GM12878 (cell line): ENCODE measurements around the gene TLCD5. TPM values are rescaled to one million over a fixed set of nuclear protein-coding genes. Genes with fewer than 3 reads are reported as not detected.

ENCODE experiments used
- ATAC-seq: fragments of 200-7000 bp; cut with Tn5 transposase; 3 replicates; pipeline ENCODE4 v1.9.1; 2020; ENCODE audit warnings: mild to moderate bottlenecking, moderate library complexity
- BruUV-seq: library from RNA; stranded (reverse); fragments of 400-500 nt; replicated peaks from 2 replicates; lab custom pipeline; 2021; lab: Mats Ljungman, UMichigan
- CTCF ChIA-PET: fragments of 300-600 bp; sonication (Branson Sonifier 250); formaldehyde crosslinking; extraction: SDS; loops from one replicate; lab custom pipeline; 2021; ENCODE audit warnings: inconsistent platforms; lab: Yijun Ruan, JAX
- POLR2A ChIA-PET: fragments of 350-600 bp; formaldehyde crosslinking; extraction: SDS; loops from one replicate; lab custom pipeline; 2021; ENCODE audit warnings: inconsistent platforms; lab: Charles Lee
- RAD21 ChIA-PET: fragments of 300-600 bp; sonication (Branson Sonifier 250); formaldehyde crosslinking; loops from one replicate; lab custom pipeline; 2023; ENCODE audit warnings: antibody characterized with exemption; ENCODE audit not compliant: unreplicated experiment; lab: Charles Lee
- SMC1A ChIA-PET: fragments of 300-600 bp; sonication (Branson Sonifier 250); formaldehyde crosslinking; loops from one replicate; lab custom pipeline; 2023; ENCODE audit not compliant: unreplicated experiment, uncharacterized antibody; lab: Charles Lee
- DNase-seq: peaks from one replicate; pipeline ENCODE4 v3.0.0-alpha.2; 2011; ENCODE audit warnings: low read depth, low spot score
- FAIRE-seq: peaks from 3 replicates; lab custom pipeline; 2011; peaks lifted over from hg19 to GRCh38; lab: Jason Lieb, UNC
- H2AFZ ChIP-seq: 2 replicates; pipeline ENCODE4 v1.6.0; 2011; ENCODE audit warnings: low read depth, low read length, control low read depth; ENCODE audit not compliant: control insufficient read depth
- H3K27ac ChIP-seq: 2 replicates; pipeline ENCODE4 v1.5.1; 2011; ENCODE audit warnings: control low read depth; ENCODE audit not compliant: control insufficient read depth, insufficient read depth
- H3K27me3 ChIP-seq, 2 experiments: replicated peaks in 1 of 2; 2 replicates each; pipeline versions ENCODE4 v1.6.0 to v1.6.1; 2011; ENCODE audit warnings: low read length in 1 of 2; ENCODE audit not compliant: control insufficient read depth in 2 of 2, insufficient read depth in 2 of 2
- H3K36me3 ChIP-seq, 2 experiments: 2 replicates each; pipeline ENCODE4 v1.5.1; 2011; ENCODE audit warnings: low read length in 1 of 2; ENCODE audit not compliant: control insufficient read depth in 2 of 2, insufficient read depth in 2 of 2
- H3K4me1 ChIP-seq: 2 replicates; pipeline ENCODE4 v1.6.1; 2011; ENCODE audit warnings: mild to moderate bottlenecking, low read length, moderate library complexity, mixed read lengths; ENCODE audit not compliant: control insufficient read depth, insufficient read depth
- H3K4me2 ChIP-seq: 2 replicates; pipeline ENCODE4 v1.6.0; 2011; ENCODE audit warnings: control low read depth; ENCODE audit not compliant: control insufficient read depth, insufficient read depth
- H3K4me3 ChIP-seq: fragments of 200-600 bp; sonication (generic); 2 replicates; pipeline ENCODE4 v1.5.1; 2016
- H3K79me2 ChIP-seq: 2 replicates; pipeline ENCODE4 v1.6.0; 2011; ENCODE audit warnings: low read length; ENCODE audit not compliant: control insufficient read depth, insufficient read depth
- H3K9ac ChIP-seq: 2 replicates; pipeline ENCODE4 v1.8.0; 2011; ENCODE audit warnings: low read length, control low read depth, mixed read lengths; ENCODE audit not compliant: control insufficient read depth, insufficient read depth
- H3K9me3 ChIP-seq: replicated peaks from 3 replicates; pipeline ENCODE4 v1.5.1; 2011; ENCODE audit warnings: mild to moderate bottlenecking, low read length; ENCODE audit not compliant: control insufficient read depth, insufficient read depth
- H4K20me1 ChIP-seq: 2 replicates; pipeline ENCODE4 v1.6.0; 2011; ENCODE audit not compliant: control insufficient read depth, insufficient read depth
- HCFC1 ChIP-seq: fragments of 150-350 bp; IDR thresholded peaks from 2 replicates; pipeline ENCODE4 v1.6.1; 2014; ENCODE audit warnings: low read length
- JUNB ChIP-seq: IDR thresholded peaks from 2 replicates; pipeline ENCODE4 v1.6.1; 2016; ENCODE audit warnings: antibody characterized with exemption, mild to moderate bottlenecking
- KAT2A ChIP-seq: conservative IDR thresholded peaks from 2 replicates; pipeline ENCODE4 v1.6.1; 2011; ENCODE audit warnings: low read depth, low read length; ENCODE audit not compliant: control insufficient read depth
- KDM1A ChIP-seq: fragments of 200-600 bp; sonication (generic); IDR thresholded peaks from 2 replicates; pipeline ENCODE4 v1.6.1; 2016; ENCODE audit warnings: borderline replicate concordance
- MTA2 ChIP-seq: fragments of 450-650 bp; IDR thresholded peaks from 2 replicates; pipeline ENCODE4 v1.6.1; 2016; ENCODE audit warnings: low read depth, mild to moderate bottlenecking, moderate library complexity
- SMAD1 ChIP-seq: fragments of 450-650 bp; IDR thresholded peaks from 2 replicates; pipeline ENCODE4 v1.6.1; 2018; ENCODE audit warnings: mild to moderate bottlenecking, low read depth; ENCODE audit not compliant: partially characterized antibody
- SMC3 ChIP-seq: IDR thresholded peaks from 2 replicates; pipeline ENCODE4 v1.6.1; 2011; ENCODE audit warnings: low read length, improper control_type of control experiment, borderline replicate concordance
- SPI1 ChIP-seq: IDR thresholded peaks from 2 replicates; pipeline ENCODE4 v1.6.1; 2011; ENCODE audit warnings: low read depth, mild to moderate bottlenecking, low read length, moderate library complexity, borderline replicate concordance; ENCODE audit not compliant: insufficient read depth
- SREBF2 ChIP-seq: IDR thresholded peaks from 2 replicates; pipeline ENCODE4 v1.6.1; 2012; ENCODE audit warnings: mild to moderate bottlenecking, low read length
- STAT1 ChIP-seq: fragments of 450-650 bp; conservative IDR thresholded peaks from 2 replicates; pipeline ENCODE4 v1.6.1; 2014; ENCODE audit warnings: antibody characterized with exemption, mild to moderate bottlenecking
- WGBS: methylation state at CpG from one replicate; pipeline ENCODE4 v1.1.6; 2016; ENCODE audit warnings: low lambda C conversion rate; ENCODE audit not compliant: insufficient replicate concordance, insufficient coverage; ENCODE audit errors: missing lambda C conversion rate; 5-methylcytosine and 5-hydroxymethylcytosine counted together
- in situ Hi-C: fragments of 300-500 bp; cut with MboI; formaldehyde crosslinking; loops from 9 replicates; pipeline ENCODE4 v1.14.3; 2018; ENCODE audit warnings: mixed read lengths
- intact Hi-C: fragments of 100-400 bp; cut with micrococcal nuclease; formaldehyde crosslinking; loops from one replicate; pipeline ENCODE4 v1.14.2; 2022; ENCODE audit not compliant: unreplicated experiment
- polyA plus RNA-seq, 11 experiments: library from polyadenylated mRNA; depleted of rRNA in 4 of 11; unstranded in 6 of 11; stranded (reverse) in 5 of 11; fragments of >200 nt; fragmentation: Nextera tagmentation in 4 of 11; fragmentation: Illumina TruSeq in 1 of 11; extraction: Ambion mirVana in 4 of 11; extraction: Trizol in 1 of 11; gene quantifications; 1 replicate in 1 of 11; 2 replicates in 10 of 11; pipeline versions ENCODE4 v1.2.1 to v1.2.3, GENCODE V29; 2011 to 2016; ENCODE audit warnings: inconsistent platforms in 2 of 11, missing spikeins in 2 of 11, low read depth in 1 of 11
- total RNA-seq, 4 experiments: library from RNA; depleted of rRNA in 3 of 4; stranded (reverse); fragments of >200 nt in 3 of 4; fragmentation: Illumina TruSeq in 1 of 4; extraction: Trizol in 1 of 4; gene quantifications; 2 replicates each; pipeline versions ENCODE4 v1.2.1 to v1.2.3, GENCODE V29; 2013 to 2021
- TF ChIP-seq, protein P1 (sequence below): IDR thresholded peaks from 2 replicates; pipeline ENCODE4 v1.6.1; 2011; ENCODE audit warnings: borderline replicate concordance, low read depth, mild to moderate bottlenecking, moderate library complexity, mixed read lengths, low read length; ENCODE audit not compliant: insufficient read depth; ENCODE audit errors: extremely low read length
- TF ChIP-seq, protein P2 (sequence below): IDR thresholded peaks from 2 replicates; pipeline ENCODE4 v1.6.1; 2011; ENCODE audit warnings: low read depth, mild to moderate bottlenecking, low read length, moderate library complexity, borderline replicate concordance; ENCODE audit errors: extremely low read depth
- TF ChIP-seq, protein P3 (sequence below): IDR thresholded peaks from 2 replicates; pipeline ENCODE4 v1.6.1; 2012; ENCODE audit warnings: low read depth, low read length, improper control_type of control experiment
- TF ChIP-seq, protein P4 (sequence below): fragments of 450-650 bp; IDR thresholded peaks from 2 replicates; pipeline ENCODE4 v1.6.1; 2014; ENCODE audit warnings: mild to moderate bottlenecking
- TF ChIP-seq, protein P5 (sequence below): fragments of 150-350 bp; IDR thresholded peaks from 2 replicates; pipeline ENCODE4 v1.6.1; 2016; ENCODE audit warnings: low read depth, low read length

Gene TLCD5
- total and polyA plus RNA-seq, 10 of the 15 experiments (the other 5 are each of a cell fraction or from before 2014, with no cell fraction given): 2.4 to 13.3 (median 3.2) TPM

DNA sequence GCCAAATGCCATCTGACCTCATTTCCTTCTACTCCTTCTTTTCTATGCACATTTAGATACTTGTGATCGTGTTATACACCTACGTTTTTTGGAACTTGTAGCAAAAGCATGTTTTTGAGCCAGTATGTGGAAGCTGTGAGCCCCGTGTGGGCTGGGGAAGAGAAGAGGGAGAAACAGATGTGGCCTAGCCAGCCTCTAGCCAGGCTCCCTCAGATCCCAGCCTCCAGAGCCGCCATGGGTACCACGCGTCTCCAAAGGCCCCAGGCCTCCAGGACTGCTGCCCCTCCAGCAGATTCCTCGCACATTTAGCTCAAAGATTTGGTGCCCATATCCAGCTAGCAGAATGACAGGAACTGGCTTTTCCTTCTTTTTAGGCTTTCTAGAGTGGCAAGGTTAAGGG, 17.0 kb upstream of the TLCD5 start (continued):
- TF ChIP-seq, protein P1, sequence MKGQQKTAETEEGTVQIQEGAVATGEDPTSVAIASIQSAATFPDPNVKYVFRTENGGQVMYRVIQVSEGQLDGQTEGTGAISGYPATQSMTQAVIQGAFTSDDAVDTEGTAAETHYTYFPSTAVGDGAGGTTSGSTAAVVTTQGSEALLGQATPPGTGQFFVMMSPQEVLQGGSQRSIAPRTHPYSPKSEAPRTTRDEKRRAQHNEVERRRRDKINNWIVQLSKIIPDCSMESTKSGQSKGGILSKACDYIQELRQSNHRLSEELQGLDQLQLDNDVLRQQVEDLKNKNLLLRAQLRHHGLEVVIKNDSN: no peak
- TF ChIP-seq KDM1A: no peak
- no peak for TF ChIP-seq SMC3
- no peak for TF ChIP-seq JUNB
- TF ChIP-seq, protein P2, sequence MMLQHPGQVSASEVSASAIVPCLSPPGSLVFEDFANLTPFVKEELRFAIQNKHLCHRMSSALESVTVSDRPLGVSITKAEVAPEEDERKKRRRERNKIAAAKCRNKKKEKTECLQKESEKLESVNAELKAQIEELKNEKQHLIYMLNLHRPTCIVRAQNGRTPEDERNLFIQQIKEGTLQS: no peak
- no peak for TF ChIP-seq SREBF2
- no peak for TF ChIP-seq SMAD1

DNA sequence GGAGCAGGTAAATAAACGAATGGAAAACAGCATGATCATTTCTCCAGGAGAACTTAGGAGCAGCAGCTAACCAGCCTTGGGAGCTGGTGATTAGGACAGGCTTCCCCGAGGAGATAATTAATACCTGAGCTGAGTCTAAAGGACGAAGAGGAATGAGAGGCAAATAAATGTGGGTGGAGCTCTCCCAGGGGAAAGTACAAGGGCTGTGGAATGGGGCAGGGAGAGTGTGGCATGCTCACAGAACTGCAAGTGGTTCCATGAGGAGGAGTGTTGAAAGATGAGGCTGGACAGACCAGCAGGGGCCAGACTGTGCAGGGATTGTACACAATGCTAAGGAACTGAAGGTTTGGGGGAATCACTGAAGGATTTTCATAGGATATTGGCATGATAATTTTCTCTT, 14.2 kb upstream of the TLCD5 start:
- intact Hi-C loops: no loop called here
- in situ Hi-C loops: no loop called here
- H3K36me3 ChIP-seq: no peaks in the 10 kb centered on the region
- ChIA-PET POLR2A (no interaction called here), CTCF (interaction anchor here (1.0 to 19.8 kb wide), 2 partner anchors 11 to 79 kb away, joined by 3 to 783 read pairs; partner anchors contain the start of gene POU2F3), RAD21 (interaction anchor here (1.0 kb wide), 1 partner anchor 8 kb away, joined by 3 read pairs; no protein-coding TSS in a partner anchor), SMC1A (no interaction called here)
- FAIRE-seq: no peak
- no peak overlapping the region for H3K9ac ChIP-seq
- no peaks in the 10 kb centered on the region for H4K20me1 ChIP-seq
- BruUV-seq: no TSS peak
- H3K4me2 ChIP-seq: no peak overlapping the region
- H3K27ac ChIP-seq: no peak overlapping the region
- no peaks in the 10 kb centered on the region for H3K9me3 ChIP-seq
- no peak overlapping the region for H3K4me3 ChIP-seq
- 0% methylated on average over 3 of the region's 3 CpGs for WGBS
- no peak overlapping the region for H2AFZ ChIP-seq
- no peak for DNase-seq
- peaks cover 0 to 3% of the 10 kb centered on the region in 2 experiments; a peak in 1 of 4 replicates for H3K27me3 ChIP-seq
- no peaks in the 10 kb centered on the region for H3K4me1 ChIP-seq
- no peaks in the 10 kb centered on the region for H3K79me2 ChIP-seq
- ATAC-seq: no peak
- TF ChIP-seq, protein P3, sequence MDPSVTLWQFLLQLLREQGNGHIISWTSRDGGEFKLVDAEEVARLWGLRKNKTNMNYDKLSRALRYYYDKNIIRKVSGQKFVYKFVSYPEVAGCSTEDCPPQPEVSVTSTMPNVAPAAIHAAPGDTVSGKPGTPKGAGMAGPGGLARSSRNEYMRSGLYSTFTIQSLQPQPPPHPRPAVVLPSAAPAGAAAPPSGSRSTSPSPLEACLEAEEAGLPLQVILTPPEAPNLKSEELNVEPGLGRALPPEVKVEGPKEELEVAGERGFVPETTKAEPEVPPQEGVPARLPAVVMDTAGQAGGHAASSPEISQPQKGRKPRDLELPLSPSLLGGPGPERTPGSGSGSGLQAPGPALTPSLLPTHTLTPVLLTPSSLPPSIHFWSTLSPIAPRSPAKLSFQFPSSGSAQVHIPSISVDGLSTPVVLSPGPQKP: no peak
- TF ChIP-seq, protein P4, sequence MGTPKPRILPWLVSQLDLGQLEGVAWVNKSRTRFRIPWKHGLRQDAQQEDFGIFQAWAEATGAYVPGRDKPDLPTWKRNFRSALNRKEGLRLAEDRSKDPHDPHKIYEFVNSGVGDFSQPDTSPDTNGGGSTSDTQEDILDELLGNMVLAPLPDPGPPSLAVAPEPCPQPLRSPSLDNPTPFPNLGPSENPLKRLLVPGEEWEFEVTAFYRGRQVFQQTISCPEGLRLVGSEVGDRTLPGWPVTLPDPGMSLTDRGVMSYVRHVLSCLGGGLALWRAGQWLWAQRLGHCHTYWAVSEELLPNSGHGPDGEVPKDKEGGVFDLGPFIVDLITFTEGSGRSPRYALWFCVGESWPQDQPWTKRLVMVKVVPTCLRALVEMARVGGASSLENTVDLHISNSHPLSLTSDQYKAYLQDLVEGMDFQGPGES: no peak
- TF ChIP-seq SPI1: no peak
- no peak for TF ChIP-seq MTA2
- TF ChIP-seq HCFC1: no peak
- TF ChIP-seq KAT2A: no peak
- TF ChIP-seq, protein P5, sequence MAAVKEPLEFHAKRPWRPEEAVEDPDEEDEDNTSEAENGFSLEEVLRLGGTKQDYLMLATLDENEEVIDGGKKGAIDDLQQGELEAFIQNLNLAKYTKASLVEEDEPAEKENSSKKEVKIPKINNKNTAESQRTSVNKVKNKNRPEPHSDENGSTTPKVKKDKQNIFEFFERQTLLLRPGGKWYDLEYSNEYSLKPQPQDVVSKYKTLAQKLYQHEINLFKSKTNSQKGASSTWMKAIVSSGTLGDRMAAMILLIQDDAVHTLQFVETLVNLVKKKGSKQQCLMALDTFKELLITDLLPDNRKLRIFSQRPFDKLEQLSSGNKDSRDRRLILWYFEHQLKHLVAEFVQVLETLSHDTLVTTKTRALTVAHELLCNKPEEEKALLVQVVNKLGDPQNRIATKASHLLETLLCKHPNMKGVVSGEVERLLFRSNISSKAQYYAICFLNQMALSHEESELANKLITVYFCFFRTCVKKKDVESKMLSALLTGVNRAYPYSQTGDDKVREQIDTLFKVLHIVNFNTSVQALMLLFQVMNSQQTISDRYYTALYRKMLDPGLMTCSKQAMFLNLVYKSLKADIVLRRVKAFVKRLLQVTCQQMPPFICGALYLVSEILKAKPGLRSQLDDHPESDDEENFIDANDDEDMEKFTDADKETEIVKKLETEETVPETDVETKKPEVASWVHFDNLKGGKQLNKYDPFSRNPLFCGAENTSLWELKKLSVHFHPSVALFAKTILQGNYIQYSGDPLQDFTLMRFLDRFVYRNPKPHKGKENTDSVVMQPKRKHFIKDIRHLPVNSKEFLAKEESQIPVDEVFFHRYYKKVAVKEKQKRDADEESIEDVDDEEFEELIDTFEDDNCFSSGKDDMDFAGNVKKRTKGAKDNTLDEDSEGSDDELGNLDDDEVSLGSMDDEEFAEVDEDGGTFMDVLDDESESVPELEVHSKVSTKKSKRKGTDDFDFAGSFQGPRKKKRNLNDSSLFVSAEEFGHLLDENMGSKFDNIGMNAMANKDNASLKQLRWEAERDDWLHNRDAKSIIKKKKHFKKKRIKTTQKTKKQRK: no peak
- TF ChIP-seq STAT1: no peak
